Rectal smooth muscle tissue (tissue), 1 donor: ENCODE results near the gene CENATAC.
"Not testable (repeated sequence)": the region's sequence is repeated elsewhere in the genome, so short reads cannot be mapped to it uniquely, and the experiment has no call there.

ENCODE experiments used
- H3K27ac ChIP-seq: one replicate; pipeline ENCODE4 v1.7.0; 2013; ENCODE audit warnings: low read depth, low read length, inconsistent platforms
- H3K27me3 ChIP-seq: one replicate; pipeline ENCODE4 v1.7.0; 2013; ENCODE audit warnings: low read length; ENCODE audit not compliant: control insufficient read depth, insufficient read depth
- H3K36me3 ChIP-seq: one replicate; pipeline ENCODE4 v1.7.0; 2013; ENCODE audit warnings: low read length; ENCODE audit not compliant: control insufficient read depth, insufficient read depth
- H3K4me1 ChIP-seq: one replicate; pipeline ENCODE4 v1.7.0; 2013; ENCODE audit warnings: low read length; ENCODE audit not compliant: control insufficient read depth, insufficient read depth
- H3K4me3 ChIP-seq: one replicate; pipeline ENCODE4 v1.7.0; 2013; ENCODE audit warnings: low read length
- H3K9ac ChIP-seq: one replicate; pipeline ENCODE4 v1.7.0; 2013; ENCODE audit warnings: low read length

Gene CENATAC

DNA sequence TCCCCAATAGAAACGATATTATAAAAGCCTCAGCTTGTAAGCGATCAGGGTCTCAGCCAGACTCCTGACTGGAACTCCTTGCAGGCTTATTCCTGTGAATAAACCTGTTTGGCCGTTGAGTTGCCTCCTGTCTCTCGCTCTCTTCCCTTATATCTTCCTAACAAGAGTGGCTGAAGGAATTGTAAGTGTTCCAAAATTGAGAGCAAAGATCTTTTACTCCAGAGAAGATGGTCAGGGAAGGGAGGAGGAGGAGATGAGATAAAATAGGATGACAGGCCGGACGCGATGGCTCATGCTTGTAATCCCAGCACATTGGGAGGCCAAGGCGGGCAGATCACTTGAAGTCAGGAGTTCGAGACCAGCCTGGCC, 34.0 kb downstream of the CENATAC start:
- Histone ChIP-seq H3K9ac (no peak overlapping the region), H3K4me1 (peaks cover 4% of the 10 kb centered on the region), H3K4me3 (no peak overlapping the region), H3K36me3 (peaks cover 1% of the 10 kb centered on the region), H3K27ac (no peak overlapping the region), H3K27me3 (no peaks in the 10 kb centered on the region)

DNA sequence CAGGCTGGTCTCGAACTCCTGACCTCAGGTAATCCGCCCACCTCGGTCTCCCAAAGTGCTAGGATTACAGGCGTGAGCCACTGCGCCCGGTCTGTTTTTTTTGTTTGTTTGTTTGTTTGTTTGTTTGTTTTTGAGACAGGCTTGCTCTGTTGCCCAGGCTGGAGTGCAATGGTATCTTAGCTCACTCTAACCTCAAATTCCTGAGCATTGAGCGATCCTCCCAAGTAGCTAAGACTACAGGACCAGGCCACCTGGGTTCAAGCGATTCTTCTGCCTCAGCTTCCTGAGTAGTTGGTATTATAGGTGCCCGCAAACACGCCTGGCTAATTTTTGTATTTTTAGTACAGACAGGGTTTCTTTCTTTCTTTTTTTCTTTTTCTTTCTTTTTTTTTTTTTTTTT, 35.5 kb downstream of the CENATAC start:
- H3K27me3 ChIP-seq, H3K4me1 ChIP-seq, H3K9ac ChIP-seq, H3K4me3 ChIP-seq, H3K27ac ChIP-seq, H3K36me3 ChIP-seq: not testable (repeated sequence)

DNA sequence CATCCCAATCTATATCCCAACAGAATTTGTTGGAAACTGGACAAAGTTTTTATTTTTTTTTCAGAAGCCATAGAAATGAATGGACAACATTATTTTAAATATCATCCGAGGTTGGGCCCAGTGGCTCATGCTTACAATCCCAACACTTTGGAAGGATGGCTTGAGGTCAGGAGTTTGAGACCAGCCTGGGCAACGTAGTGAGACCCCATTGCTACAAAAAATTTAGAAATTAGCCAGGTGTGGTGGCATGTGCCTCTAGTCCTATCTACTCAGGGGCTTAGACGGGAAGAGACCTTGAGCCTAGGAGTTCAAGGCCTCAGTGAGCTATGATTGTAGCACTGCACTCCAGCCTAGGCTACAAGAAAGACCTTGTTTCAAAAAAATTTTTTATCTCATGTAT, 36.9 kb downstream of the CENATAC start:
- Histone ChIP-seq H3K36me3 (no peaks in the 10 kb centered on the region), H3K4me3 (no peak overlapping the region), H3K27me3 (no peaks in the 10 kb centered on the region), H3K9ac (no peak overlapping the region), H3K4me1 (peaks cover 2% of the 10 kb centered on the region), H3K27ac (no peak overlapping the region)

DNA sequence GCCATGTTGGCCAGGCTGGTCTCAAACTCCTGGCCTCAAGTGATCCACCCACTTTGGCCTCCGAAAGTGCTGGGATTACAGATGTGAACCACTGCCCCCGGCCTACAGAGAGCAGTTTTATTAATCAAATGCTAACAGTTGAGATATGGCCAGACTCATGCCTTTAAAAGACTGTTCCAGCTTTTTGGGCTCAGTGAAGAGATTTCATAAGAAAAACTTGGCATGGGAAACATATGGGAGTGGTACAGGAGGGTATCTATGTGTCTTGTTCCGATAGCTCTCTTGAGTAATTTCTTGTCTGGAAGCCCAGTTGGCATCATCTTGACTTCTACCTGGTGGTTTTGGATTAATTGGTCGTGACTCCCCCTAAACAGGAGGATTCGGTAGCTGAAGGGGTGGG, 40.9 kb downstream of the CENATAC start:
- Histone ChIP-seq H3K36me3 (no peaks in the 10 kb centered on the region), H3K27me3 (no peaks in the 10 kb centered on the region), H3K9ac (no peak overlapping the region), H3K4me1 (no peaks in the 10 kb centered on the region), H3K4me3 (no peak overlapping the region), H3K27ac (no peak overlapping the region)

DNA sequence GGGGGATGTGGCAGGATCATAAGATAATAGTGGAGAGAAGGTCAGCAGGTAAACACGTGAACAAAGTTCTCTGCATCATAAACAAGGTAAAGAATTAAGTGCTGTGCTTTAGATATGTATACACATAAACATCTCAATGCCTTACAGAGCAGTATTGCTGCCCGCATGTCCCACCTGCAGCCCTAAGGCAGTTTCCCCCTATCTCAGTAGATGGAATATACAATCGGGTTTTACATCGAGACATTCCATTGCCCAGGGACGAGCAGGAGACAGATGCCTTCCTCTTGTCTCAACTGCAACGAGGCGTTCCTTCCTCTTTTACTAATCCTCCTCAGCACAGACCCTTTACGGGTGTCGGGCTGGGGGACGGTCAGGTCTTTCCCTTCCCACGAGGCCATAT, 41.5 kb downstream of the CENATAC start:
- H3K36me3 ChIP-seq, H3K4me3 ChIP-seq, H3K27me3 ChIP-seq, H3K9ac ChIP-seq, H3K27ac ChIP-seq, H3K4me1 ChIP-seq: not testable (repeated sequence)

DNA sequence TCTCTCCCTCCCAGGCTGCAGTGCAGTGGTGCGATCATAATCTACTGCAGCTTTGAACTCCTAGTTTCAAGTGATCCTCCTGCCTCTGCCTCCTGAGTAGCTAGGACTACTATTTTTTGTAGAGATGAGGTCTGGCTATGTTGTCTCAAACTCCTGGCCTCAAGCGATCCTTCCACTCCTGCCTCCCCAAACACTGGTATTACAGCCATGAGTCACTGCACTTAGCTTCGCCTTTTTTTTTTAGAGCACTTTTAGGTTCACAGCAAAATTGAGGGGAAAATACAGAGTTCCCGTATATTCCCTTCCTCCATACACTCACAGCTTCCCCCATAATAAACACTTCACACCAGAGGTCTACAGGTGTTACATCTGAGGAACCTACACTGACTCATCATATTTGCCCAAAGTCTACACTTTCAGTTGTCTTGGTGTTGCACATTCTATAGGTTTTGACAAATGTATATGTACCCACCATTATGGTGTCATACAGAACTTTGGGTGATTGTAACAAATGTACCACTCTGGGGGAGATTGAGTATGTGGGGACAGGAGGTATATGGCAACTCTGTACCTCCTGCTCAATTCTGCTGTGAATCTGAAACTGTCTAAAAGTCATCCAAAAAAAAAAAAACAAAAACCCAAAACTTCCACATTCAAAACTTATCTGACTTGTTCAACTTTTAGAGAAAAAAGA, 44.0 kb downstream of the CENATAC start:
- no peak overlapping the region for H3K9ac ChIP-seq
- no peaks in the 10 kb centered on the region for H3K4me1 ChIP-seq
- no peaks in the 10 kb centered on the region for H3K27me3 ChIP-seq
- no peak overlapping the region for H3K27ac ChIP-seq
- peaks cover 4% of the 10 kb centered on the region for H3K36me3 ChIP-seq
- no peak overlapping the region for H3K4me3 ChIP-seq

DNA sequence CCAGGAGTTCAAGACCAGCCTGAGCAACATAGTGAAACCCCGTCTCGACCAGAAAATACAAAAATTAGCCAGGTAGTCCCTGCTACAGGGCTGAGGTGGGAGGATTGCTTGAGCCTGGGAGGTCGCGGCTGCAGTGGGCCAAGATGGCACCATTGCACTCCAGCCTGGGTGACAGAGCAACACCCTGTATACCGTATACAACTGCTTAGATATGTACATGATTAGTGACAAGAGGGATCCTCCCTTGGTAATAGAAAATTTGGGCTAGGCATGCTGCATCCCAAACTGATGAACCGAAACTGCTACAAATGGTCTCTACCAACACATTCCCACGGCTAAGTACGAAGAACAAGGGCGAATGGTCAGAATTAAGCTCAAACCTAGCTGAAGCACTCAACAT, 45.0 kb downstream of the CENATAC start:
- Histone ChIP-seq H3K36me3 (peaks cover 13% of the 10 kb centered on the region), H3K27ac (no peak overlapping the region), H3K4me3 (no peak overlapping the region), H3K9ac (no peak overlapping the region), H3K4me1 (no peaks in the 10 kb centered on the region), H3K27me3 (no peaks in the 10 kb centered on the region)

DNA sequence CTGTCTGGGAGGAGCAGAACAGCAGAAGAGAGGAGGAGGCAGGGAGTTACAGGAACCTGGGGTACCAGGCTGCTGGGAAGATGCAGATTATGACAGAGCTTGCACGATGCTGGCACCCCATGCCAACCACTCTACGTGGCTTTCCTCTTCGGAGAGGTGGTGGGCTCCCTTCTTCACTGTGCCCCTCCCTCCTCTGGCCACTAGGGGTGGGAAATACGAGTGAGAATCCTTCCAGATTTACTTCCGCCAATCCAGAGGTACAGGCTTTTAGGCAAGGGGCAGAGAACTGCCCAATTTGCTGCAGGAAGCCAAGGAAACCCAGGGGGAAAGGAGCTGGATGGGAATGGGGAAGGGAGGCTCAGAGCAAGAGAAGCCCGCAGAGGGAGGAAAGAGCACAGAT, 46.8 kb downstream of the CENATAC start:
- H3K4me1 ChIP-seq, result no peaks in the 10 kb centered on the region
- H3K27ac ChIP-seq, result no peak overlapping the region
- H3K36me3 ChIP-seq, result peaks cover 27% of the 10 kb centered on the region
- H3K4me3 ChIP-seq, result no peak overlapping the region
- no peaks in the 10 kb centered on the region for H3K27me3 ChIP-seq
- no peak overlapping the region for H3K9ac ChIP-seq

DNA sequence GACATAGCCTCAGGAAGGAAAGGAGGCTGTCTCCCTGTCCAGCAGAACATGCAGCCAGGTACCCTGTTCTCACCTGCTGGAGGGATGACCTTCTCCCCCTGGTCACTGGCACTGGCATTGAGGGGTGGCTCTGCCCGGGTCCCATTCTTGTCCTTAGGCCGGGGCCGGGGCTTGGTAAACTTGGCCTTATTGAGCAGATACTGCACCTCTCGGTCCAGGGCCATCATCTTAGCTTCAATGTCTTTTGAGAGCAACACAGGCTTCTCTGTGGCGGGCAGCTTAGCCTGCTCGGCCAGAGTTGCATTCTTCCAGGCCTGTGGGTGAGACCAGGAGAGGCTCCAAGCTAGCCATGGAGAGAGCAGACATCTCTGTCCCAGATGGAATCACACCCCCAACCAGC, 48.6 kb downstream of the CENATAC start:
- Histone ChIP-seq H3K4me3 (no peak overlapping the region), H3K9ac (no peak overlapping the region), H3K4me1 (no peaks in the 10 kb centered on the region), H3K27me3 (no peaks in the 10 kb centered on the region), H3K27ac (no peak overlapping the region), H3K36me3 (peaks cover 36% of the 10 kb centered on the region)

DNA sequence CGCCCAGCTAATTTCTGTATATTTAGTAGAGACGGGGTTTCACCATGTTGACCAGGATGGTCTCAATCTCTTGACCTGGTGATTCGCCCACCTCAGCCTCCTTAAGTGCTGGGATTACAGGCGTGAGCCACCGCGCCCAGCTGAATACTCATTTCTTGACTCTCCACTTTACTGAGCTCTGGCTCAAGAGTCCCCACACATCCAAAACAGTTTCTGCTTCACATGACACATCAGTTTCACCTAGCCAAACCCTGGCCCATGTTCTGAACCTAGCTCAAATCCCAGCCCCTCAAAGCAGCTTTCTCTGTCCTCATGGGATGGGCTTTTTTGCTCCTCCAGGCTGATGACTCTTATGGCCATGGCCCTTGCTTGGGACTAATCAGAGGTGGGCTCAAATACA, 49.3 kb downstream of the CENATAC start:
- Histone ChIP-seq H3K27ac (no peak overlapping the region), H3K36me3 (peaks cover 43% of the 10 kb centered on the region), H3K9ac (no peak overlapping the region), H3K4me1 (no peaks in the 10 kb centered on the region), H3K4me3 (no peak overlapping the region), H3K27me3 (no peaks in the 10 kb centered on the region)

DNA sequence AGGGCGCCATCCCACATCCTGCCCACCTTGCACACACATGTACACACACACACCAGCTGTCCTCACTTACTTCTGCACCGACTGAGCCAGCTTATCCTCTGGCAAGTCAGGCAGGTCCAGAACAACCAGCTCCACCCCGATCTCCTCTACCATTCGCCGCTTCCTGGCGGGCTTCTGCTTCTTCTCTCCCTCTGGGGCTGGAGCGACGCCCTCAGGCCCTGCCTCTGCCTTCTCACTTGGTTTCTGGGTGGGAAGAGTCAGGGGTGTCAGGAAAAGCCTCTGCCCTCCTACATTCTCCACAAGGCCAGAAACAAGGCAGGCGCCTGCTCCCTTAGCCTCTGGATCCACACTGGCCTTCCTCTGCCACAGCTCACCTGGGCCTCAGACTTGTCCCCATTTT, 50.7 kb downstream of the CENATAC start:
- Histone ChIP-seq H3K36me3 (peaks cover 54% of the 10 kb centered on the region), H3K9ac (no peak overlapping the region), H3K4me1 (no peaks in the 10 kb centered on the region), H3K27ac (no peak overlapping the region), H3K27me3 (no peaks in the 10 kb centered on the region), H3K4me3 (no peak overlapping the region)

DNA sequence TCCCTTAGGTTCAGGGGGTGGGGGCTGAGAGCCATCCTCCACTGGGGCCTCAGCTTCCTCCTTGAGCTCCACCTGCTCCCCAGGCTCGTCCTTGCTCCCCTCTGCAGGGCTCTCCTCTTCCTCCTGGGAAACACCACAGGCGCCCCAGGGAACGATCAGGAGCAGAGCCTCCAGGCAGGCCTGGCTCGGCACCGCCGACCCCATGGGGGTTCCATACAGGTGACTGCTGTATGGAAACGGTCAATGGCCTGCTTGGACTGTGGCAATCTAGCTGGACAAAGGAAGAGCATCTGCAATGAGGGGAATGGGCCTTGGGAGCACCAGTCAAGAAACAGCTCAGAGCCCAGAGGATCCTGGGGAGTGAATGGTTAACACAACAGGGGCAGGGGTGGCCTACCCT, 51.1 kb downstream of the CENATAC start:
- Histone ChIP-seq H3K4me3 (no peak overlapping the region), H3K27ac (no peak overlapping the region), H3K9ac (no peak overlapping the region), H3K4me1 (no peaks in the 10 kb centered on the region), H3K36me3 (peaks cover 58% of the 10 kb centered on the region), H3K27me3 (no peaks in the 10 kb centered on the region)

DNA sequence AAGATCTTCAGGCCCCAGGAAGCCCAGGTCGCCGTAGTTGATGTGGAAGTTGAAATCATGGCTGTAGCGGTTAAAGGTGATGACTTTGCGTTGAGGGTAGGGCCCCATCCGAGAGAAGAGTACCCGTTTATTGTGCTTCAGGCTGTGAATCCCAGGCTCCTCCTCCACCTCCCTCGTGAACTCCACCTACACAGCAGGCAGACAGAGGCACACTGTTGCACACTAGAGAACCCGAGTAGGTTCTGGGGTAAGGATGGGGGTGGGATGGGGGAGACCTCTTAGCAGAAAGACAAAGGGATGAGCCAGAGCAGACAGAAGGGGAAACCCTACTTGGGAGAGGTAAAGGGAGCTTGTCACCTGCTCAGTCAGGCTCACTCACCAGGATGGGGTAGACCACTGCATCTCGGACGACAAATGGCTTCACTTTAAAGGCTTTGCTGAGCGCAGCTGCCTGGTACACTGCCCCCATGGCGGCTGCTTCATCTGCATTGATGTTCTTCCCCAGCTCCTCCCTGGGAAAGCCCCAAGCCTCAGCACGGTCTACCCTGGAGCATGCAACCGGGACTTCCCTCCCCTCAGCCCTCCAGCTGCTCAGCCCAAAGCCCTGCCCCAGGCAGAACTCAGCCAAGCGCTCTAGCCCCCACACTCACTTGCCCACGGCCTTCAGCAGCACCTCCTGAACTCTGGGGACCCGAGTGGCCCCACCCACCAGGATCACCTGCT, 53.7 kb downstream of the CENATAC start:
- H3K9ac ChIP-seq, result no peak overlapping the region
- no peaks in the 10 kb centered on the region for H3K27me3 ChIP-seq
- H3K27ac ChIP-seq, result no peak overlapping the region
- no peak overlapping the region for H3K4me3 ChIP-seq
- peaks cover 66% of the 10 kb centered on the region for H3K36me3 ChIP-seq
- peaks cover 7% of the 10 kb centered on the region for H3K4me1 ChIP-seq
